HG03060 (cell line): ENCODE measurements around the gene KSR1.
"Not testable (repeated sequence)": the region's sequence is repeated elsewhere in the genome, so short reads cannot be mapped to it uniquely, and the experiment has no call there.

Source experiments
- ATAC-seq: cut with Tn5 transposase; IDR thresholded peaks from one replicate; pipeline ENCODE4 v1.9.1; 2021; ENCODE audit warnings: low read depth, moderate number of reproducible peaks; ENCODE audit not compliant: unreplicated experiment

KSR1 gene

GRCh38 chr17:27649111-27649571, 192.9 kb downstream of the KSR1 start:
- not testable (repeated sequence) for ATAC-seq

GRCh38 chr17:27649929-27650328, 193.7 kb downstream of the KSR1 start:
- ATAC-seq, result no peak

- no peak for ATAC-seq
Observed at GRCh38 chr17:27650836-27651235, 194.6 kb downstream of the KSR1 start.

GRCh38 chr17:27651411-27652345, 195.4 kb downstream of the KSR1 start:
- ATAC-seq, result no peak

GRCh38 chr17:27653449-27653971, 197.3 kb downstream of the KSR1 start:
- not testable (repeated sequence) for ATAC-seq

GRCh38 chr17:27654136-27654535, 197.9 kb downstream of the KSR1 start:
- ATAC-seq, result no peak

- peak; percentile 59 for ATAC-seq
Observed at GRCh38 chr17:27654654-27655524, 198.6 kb downstream of the KSR1 start.

GRCh38 chr17:27655525-27656111, 199.4 kb downstream of the KSR1 start:
- not testable (repeated sequence) for ATAC-seq

GRCh38 chr17:27656620-27657019, 200.4 kb downstream of the KSR1 start:
- ATAC-seq, result not testable (repeated sequence)

GRCh38 chr17:27657620-27658019, 201.4 kb downstream of the KSR1 start:
- no peak for ATAC-seq

- no peak for ATAC-seq
Observed at GRCh38 chr17:27659683-27660082, 203.4 kb downstream of the KSR1 start.

GRCh38 chr17:27660436-27660835, 204.2 kb downstream of the KSR1 start:
- no peak for ATAC-seq

GRCh38 chr17:27663936-27664605, 207.8 kb downstream of the KSR1 start:
- no peak for ATAC-seq

- no peak for ATAC-seq
Observed at GRCh38 chr17:27664606-27664965, 208.3 kb downstream of the KSR1 start.

GRCh38 chr17:27665549-27665948, 209.3 kb downstream of the KSR1 start:
- no peak for ATAC-seq

GRCh38 chr17:27666270-27666669, 210.0 kb downstream of the KSR1 start:
- ATAC-seq, result not testable (repeated sequence)

- no peak for ATAC-seq
Observed at GRCh38 chr17:27666831-27667560, 210.7 kb downstream of the KSR1 start.

- ATAC-seq, result no peak
Observed at GRCh38 chr17:27667656-27668487, 211.6 kb downstream of the KSR1 start.

GRCh38 chr17:27668488-27668823, 212.2 kb downstream of the KSR1 start:
- no peak for ATAC-seq
